Memory B cell (primary cell): ENCODE results near the gene RPL13.

Source experiments
- ATAC-seq: fragments of 150-1000 bp; cut with Tn5 transposase; 2 replicates; pipeline ENCODE4 v1.10.0; 2021; ENCODE audit warnings: low read depth, mild to moderate bottlenecking, moderate library complexity
- DNase-seq, 2 donors: peaks; one replicate each; pipeline ENCODE4 v3.0.0; 2022; ENCODE audit warnings: low spot score in 2 of 2
- H3K27ac Mint-ChIP-seq: one replicate; pipeline ENCODE4 v1.8.0; 2022; ENCODE audit warnings: mild to moderate bottlenecking, moderate library complexity, mixed read lengths
- H3K27me3 Mint-ChIP-seq: one replicate; pipeline ENCODE4 v1.8.0; 2022; ENCODE audit warnings: mixed read lengths
- H3K36me3 Mint-ChIP-seq: one replicate; pipeline ENCODE4 v1.8.0; 2022; ENCODE audit warnings: mild to moderate bottlenecking, mixed read lengths
- H3K4me1 Mint-ChIP-seq: one replicate; pipeline ENCODE4 v1.8.0; 2022; ENCODE audit warnings: mixed read lengths
- H3K4me3 Mint-ChIP-seq: one replicate; pipeline ENCODE4 v1.8.0; 2022; ENCODE audit warnings: mild to moderate bottlenecking, moderate library complexity, mixed read lengths
- H3K9me3 Mint-ChIP-seq: one replicate; pipeline ENCODE4 v1.8.0; 2022; ENCODE audit warnings: mixed read lengths

The RPL13 gene

GRCh38 chr16:89600427-89600826 lies 39.9 kb downstream of the RPL13 start:
- no peaks in the 10 kb centered on the region for H3K9me3 Mint-ChIP-seq
- H3K36me3 Mint-ChIP-seq: no peaks in the 10 kb centered on the region
- no peak overlapping the region for H3K4me3 Mint-ChIP-seq
- H3K4me1 Mint-ChIP-seq: peaks cover 9% of the 10 kb centered on the region
- peaks cover 8% of the 10 kb centered on the region for H3K27me3 Mint-ChIP-seq
- DNase-seq (no peak), ATAC-seq (no peak)
- no peak overlapping the region for H3K27ac Mint-ChIP-seq

GRCh38 chr16:89600956-89601355 lies 40.5 kb downstream of the RPL13 start:
- H3K4me1 Mint-ChIP-seq: peaks cover 9% of the 10 kb centered on the region
- DNase-seq: no peak
- ATAC-seq: no peak
- H3K27me3 Mint-ChIP-seq: peaks cover 8% of the 10 kb centered on the region
- H3K36me3 Mint-ChIP-seq: no peaks in the 10 kb centered on the region
- no peaks in the 10 kb centered on the region for H3K9me3 Mint-ChIP-seq
- no peak overlapping the region for H3K27ac Mint-ChIP-seq
- no peak overlapping the region for H3K4me3 Mint-ChIP-seq

- H3K9me3 Mint-ChIP-seq: no peaks in the 10 kb centered on the region
- DNase-seq (no peak), ATAC-seq (no peak)
- peaks cover 9% of the 10 kb centered on the region for H3K4me1 Mint-ChIP-seq
- no peaks in the 10 kb centered on the region for H3K36me3 Mint-ChIP-seq
- no peak overlapping the region for H3K4me3 Mint-ChIP-seq
- no peak overlapping the region for H3K27ac Mint-ChIP-seq
- peaks cover 6% of the 10 kb centered on the region for H3K27me3 Mint-ChIP-seq
These were observed 41.4 kb downstream of the RPL13 start for GRCh38 chr16:89601906-89602272.

DNA sequence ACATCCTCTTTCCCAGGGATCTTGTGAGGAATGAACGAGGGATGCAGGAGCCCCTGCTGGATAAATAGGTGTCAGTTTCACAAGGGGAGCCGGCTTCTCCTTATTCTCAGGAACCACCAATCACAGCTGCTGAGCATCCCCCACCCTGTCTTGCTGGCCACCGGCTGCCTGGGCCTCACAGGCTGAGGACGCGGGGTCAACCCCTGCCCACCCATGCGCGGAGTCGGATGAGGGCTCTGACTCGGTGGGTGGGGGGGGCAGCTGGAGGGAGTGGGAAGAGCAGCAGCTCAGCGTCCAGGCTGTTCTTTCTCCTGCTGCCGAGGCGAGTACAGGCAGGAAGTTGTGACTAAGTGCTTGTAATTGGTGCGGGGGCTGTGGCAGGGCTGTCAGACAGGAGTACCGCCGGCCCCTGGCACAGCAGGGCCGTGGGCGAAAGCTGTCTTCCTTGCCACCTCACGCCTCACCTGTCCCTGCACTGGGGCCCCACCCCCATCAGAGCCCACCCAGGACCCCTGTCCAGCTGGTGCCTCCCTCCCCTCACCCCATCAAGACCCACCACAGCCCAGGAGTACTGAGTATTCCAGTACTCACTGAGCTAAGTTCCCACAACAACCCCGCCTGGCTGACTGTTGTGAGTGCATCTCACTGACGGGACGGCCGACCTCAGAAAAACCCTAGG lies 41.9 kb downstream of the RPL13 start:
- H3K27me3 Mint-ChIP-seq: peaks cover 6% of the 10 kb centered on the region
- H3K27ac Mint-ChIP-seq: no peak overlapping the region
- no peak for ATAC-seq
- no peak overlapping the region for H3K4me3 Mint-ChIP-seq
- H3K4me1 Mint-ChIP-seq: peaks cover 9% of the 10 kb centered on the region
- DNase-seq: no peak
- H3K9me3 Mint-ChIP-seq: no peaks in the 10 kb centered on the region
- H3K36me3 Mint-ChIP-seq: no peaks in the 10 kb centered on the region

DNA sequence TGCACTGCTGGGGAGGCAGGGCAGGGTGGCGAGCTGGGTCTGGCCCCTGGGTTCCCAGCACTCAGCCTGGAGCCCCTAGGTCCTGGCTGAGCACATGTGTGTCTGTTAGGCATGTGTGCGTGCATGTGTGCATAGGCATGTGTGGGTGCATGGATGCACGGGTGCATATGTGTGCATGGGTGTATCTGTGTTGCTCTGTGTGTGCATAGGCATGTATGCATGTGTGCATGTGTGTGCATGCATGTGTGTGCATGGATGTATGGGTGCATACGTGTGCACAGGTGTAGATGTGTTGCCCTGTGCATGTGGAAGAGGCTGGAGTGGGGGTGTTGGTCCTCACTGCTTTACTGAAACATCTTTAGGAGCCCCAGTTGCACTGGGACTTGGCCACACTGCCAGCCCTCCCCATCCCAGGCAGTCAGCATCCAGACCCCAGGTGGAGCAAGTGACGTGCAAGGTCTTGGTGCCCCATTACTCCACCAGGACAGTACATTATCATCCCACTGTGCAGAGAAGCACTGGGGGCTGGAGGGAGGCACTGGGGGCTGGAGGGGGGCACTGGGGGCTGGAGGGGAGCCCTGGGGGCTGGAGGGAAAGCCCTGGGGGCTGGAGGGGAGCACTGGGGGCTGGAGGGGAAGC lies 42.6 kb downstream of the RPL13 start:
- Mint-ChIP-seq H3K27me3 (peaks cover 6% of the 10 kb centered on the region), H3K27ac (no peak overlapping the region), H3K4me3 (no peak overlapping the region), H3K4me1 (peaks cover 9% of the 10 kb centered on the region), H3K9me3 (no peaks in the 10 kb centered on the region), H3K36me3 (no peaks in the 10 kb centered on the region)
- DNase-seq: no peak
- no peak for ATAC-seq

DNA sequence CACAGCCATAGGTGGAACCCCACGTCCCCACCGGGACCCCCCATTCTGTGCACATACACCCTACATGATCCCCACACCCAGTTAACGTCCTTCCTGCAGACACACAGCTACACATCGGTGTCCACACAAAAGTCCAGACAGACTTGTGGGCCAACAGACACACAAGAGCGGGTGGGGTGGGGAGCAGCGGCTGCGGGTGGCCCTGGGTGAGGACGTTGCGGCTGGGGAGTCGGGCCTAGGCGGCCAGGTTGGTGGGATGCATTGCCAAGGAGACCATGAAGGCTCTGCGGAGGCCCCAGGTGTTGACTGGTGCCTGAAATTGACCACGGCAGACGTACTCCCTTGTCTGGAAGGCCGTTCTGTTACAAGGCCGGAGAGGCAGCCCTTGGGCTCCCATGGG lies 44.3 kb downstream of the RPL13 start:
- H3K9me3 Mint-ChIP-seq: no peaks in the 10 kb centered on the region
- no peaks in the 10 kb centered on the region for H3K36me3 Mint-ChIP-seq
- no peak for DNase-seq
- peaks cover 6% of the 10 kb centered on the region for H3K4me1 Mint-ChIP-seq
- no peak overlapping the region for H3K27ac Mint-ChIP-seq
- no peak overlapping the region for H3K4me3 Mint-ChIP-seq
- peaks cover 6% of the 10 kb centered on the region for H3K27me3 Mint-ChIP-seq
- ATAC-seq: no peak

DNA sequence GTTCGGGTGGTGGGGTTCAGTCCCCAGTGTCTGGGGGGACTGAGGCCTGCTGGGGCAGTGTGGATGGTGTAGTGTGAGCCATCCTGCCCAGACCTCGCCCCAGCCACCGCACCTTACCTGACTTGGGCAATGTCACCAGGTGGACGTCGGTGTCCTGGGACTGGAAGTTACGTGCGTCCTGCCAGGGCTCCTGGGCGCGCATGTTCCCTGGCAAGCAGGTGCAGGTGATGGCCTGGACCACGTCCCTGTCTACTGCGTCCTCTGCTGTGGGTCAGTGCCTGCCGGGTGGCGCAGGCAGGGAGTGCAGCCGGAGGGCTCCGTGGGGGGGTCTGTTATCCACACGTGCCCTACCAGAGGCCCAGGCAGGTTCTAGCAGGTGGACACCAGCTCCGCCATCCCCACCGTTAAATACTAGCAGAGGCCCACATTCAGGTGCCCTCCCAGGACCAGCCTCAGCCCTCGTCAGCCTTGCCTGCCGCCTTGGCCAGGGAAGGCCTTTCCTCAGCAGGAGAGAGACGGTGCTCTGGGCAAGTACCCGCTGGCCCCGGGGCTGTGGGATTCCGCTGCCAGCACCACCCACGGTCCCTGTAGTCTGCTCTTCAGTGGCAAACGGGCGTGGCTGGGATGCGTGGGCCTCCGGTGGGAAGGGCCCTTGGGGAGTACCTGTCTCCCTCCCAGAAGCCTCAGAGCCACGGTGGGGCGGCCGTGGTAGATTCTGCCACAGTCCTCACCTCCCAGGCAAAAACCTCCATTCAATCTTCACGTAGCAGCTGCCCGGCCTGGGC lies 44.9 kb downstream of the RPL13 start:
- H3K27ac Mint-ChIP-seq: no peak overlapping the region
- no peaks in the 10 kb centered on the region for H3K36me3 Mint-ChIP-seq
- ATAC-seq: no peak
- peaks cover 8% of the 10 kb centered on the region for H3K27me3 Mint-ChIP-seq
- H3K9me3 Mint-ChIP-seq: no peaks in the 10 kb centered on the region
- H3K4me3 Mint-ChIP-seq: no peak overlapping the region
- peaks cover 6% of the 10 kb centered on the region for H3K4me1 Mint-ChIP-seq
- no peak for DNase-seq

GRCh38 chr16:89606006-89606405 lies 45.5 kb downstream of the RPL13 start:
- no peaks in the 10 kb centered on the region for H3K36me3 Mint-ChIP-seq

DNA sequence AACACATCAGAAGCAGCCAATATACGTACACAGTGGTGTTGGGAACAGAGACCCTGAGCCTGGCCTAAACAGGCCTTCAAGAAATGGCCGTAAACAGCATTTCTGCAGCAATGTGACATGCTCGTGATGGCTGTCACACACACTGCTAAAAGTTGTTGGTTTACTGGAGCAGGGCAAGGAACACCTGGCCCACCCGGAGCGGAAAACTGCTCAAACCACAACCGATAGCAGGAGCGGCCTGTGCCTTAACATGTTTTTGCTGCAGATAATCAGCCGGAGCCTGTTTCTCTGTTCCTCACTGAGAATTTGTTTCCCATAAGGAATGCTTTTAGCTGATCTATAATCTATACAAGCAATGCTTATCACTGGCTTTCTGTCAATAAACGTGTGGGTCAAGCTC lies 47.0 kb downstream of the RPL13 start:
- no peak for ATAC-seq
- no peaks in the 10 kb centered on the region for H3K9me3 Mint-ChIP-seq

More at GRCh38 chr16:89606006-89606405, 45.5 kb downstream of the RPL13 start:
- Mint-ChIP-seq H3K27ac (no peak overlapping the region), H3K27me3 (peaks cover 8% of the 10 kb centered on the region), H3K4me3 (no peak overlapping the region), H3K9me3 (no peaks in the 10 kb centered on the region), H3K4me1 (peaks cover 6% of the 10 kb centered on the region)
- ATAC-seq: no peak
- no peak for DNase-seq

GRCh38 chr16:89607937-89608740 lies 47.7 kb downstream of the RPL13 start:
- peaks cover 9% of the 10 kb centered on the region for H3K27me3 Mint-ChIP-seq
- H3K36me3 Mint-ChIP-seq: no peaks in the 10 kb centered on the region
- peaks cover 2% of the 10 kb centered on the region for H3K4me1 Mint-ChIP-seq
- no peak overlapping the region for H3K4me3 Mint-ChIP-seq
- DNase-seq (no peak), ATAC-seq (no peak)
- no peaks in the 10 kb centered on the region for H3K9me3 Mint-ChIP-seq
- H3K27ac Mint-ChIP-seq: no peak overlapping the region

More for the DNA sequence above, 47.0 kb downstream of the RPL13 start:
- no peak for DNase-seq
- Mint-ChIP-seq H3K27ac (no peak overlapping the region), H3K36me3 (no peaks in the 10 kb centered on the region), H3K4me1 (peaks cover 6% of the 10 kb centered on the region), H3K27me3 (peaks cover 10% of the 10 kb centered on the region), H3K4me3 (no peak overlapping the region)

DNA sequence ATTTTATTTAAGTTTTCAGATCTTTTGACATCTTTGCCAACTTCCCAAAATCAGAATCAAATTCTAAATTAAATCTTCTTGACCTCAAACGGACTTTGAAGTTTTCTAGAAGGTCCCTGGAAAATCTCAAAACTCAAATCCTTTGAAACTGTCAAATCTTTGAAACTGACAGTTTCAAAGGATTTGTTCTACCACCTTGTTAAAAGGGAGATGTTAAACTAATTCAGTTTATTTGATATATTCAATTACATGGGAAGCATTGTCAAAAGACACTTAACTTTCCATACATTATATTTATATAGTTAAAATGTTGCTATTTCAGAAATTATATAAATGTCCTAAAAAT lies 49.6 kb downstream of the RPL13 start:
- Mint-ChIP-seq H3K27ac (no peak overlapping the region), H3K9me3 (no peaks in the 10 kb centered on the region), H3K36me3 (no peaks in the 10 kb centered on the region), H3K27me3 (peaks cover 10% of the 10 kb centered on the region), H3K4me3 (no peak overlapping the region), H3K4me1 (peaks cover 2% of the 10 kb centered on the region)
- ATAC-seq (no peak), DNase-seq (no peak)

DNA sequence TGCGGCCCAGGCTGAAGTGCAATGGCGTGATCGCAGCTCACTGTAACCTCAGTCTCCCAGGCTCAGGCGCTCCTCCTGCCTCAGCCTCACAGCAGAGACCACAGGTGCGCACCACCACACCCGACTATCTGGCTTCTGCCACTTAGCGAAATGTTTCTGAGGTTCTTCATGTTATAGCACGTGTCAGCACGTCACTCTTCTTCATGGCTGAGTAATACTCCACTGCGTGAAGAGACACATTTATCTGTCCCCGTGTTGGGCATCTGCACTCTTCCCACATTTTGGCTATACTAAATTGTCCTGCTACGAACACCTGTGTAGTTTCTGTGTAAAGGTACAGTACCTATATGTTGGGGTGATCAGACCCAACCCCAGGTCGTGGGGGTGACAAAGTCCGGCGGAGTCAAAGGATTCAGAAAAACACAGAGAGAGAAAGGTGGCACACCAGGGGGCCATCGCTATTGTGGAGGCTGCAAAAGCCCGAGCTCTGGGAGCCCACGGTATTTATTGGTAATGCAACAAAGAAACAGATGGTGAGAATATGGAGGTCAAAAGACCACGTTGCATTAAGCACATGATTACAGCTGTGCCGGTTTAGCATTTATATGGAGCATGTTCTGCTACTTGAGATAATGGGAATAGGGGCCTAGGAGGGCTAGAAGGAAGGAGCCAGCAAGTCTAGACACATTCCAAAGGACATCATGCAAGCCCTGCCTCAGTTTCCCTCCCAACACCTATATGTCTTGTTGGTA lies 52.1 kb downstream of the RPL13 start:
- DNase-seq: no peak
- Mint-ChIP-seq H3K9me3 (peaks cover 5% of the 10 kb centered on the region), H3K4me1 (peaks cover 7% of the 10 kb centered on the region), H3K4me3 (no peak overlapping the region), H3K27ac (no peak overlapping the region), H3K36me3 (no peaks in the 10 kb centered on the region), H3K27me3 (peaks cover 10% of the 10 kb centered on the region)
- ATAC-seq: no peak

- DNase-seq (no peak), ATAC-seq (no peak)
- Mint-ChIP-seq H3K27ac (no peak within 1 kb of the TSS), H3K36me3 (no peaks in the 10 kb centered on the region), H3K9me3 (peaks cover 5% of the 10 kb centered on the region), H3K4me3 (no peak within 1 kb of the TSS), H3K4me1 (peaks cover 7% of the 10 kb centered on the region), H3K27me3 (peaks cover 10% of the 10 kb centered on the region)
These were observed 52.9 kb downstream of the RPL13 start, which contains the start of gene DPEP1 for GRCh38 chr16:89613231-89613953. TSS of gene DPEP1 (plus strand) at chr16:89613642. CDS start at chr16:89630411, 16,769 bp downstream.
